RWPE1 (cell line): ENCODE results near the gene KRTAP10-9.

Experiments
- CTCF ChIA-PET: fragments of 350-600 bp; sonication (Branson Sonifier 250); formaldehyde crosslinking; extraction: SDS; loops from one replicate; lab custom pipeline; 2021; lab: Yijun Ruan, JAX
- POLR2A ChIA-PET: fragments of 400-600 bp; formaldehyde crosslinking; extraction: SDS; loops from one replicate; lab custom pipeline; 2020; ENCODE audit warnings: antibody characterized with exemption; ENCODE audit not compliant: low non-redundant PET; lab: Yijun Ruan, JAX
- DNase-seq: peaks from one replicate; pipeline ENCODE4 v3.0.0; 2012; ENCODE audit warnings: low spot score
- H3K27ac ChIP-seq: fragments of 450-650 bp; 2 replicates; pipeline ENCODE4 v1.5.1; 2017
- CTCF ChIP-seq: fragments of 450-650 bp; conservative IDR thresholded peaks from 2 replicates; pipeline ENCODE4 v1.5.1; 2017; ENCODE audit warnings: low read depth, mild to moderate bottlenecking

KRTAP10-9 gene

GRCh38 chr21:44649521-44650100 lies 22.7 kb downstream of the KRTAP10-9 start:
- no peak for DNase-seq
- TF ChIP-seq CTCF, result no peak
- CTCF ChIA-PET, result no interaction called here
- no peak overlapping the region for H3K27ac ChIP-seq
- POLR2A ChIA-PET, result no interaction called here

GRCh38 chr21:44650265-44650972 lies 23.5 kb downstream of the KRTAP10-9 start:
- no peak for TF ChIP-seq CTCF
- DNase-seq, result no peak
- ChIA-PET CTCF (no interaction called here), POLR2A (no interaction called here)
- no peak overlapping the region for H3K27ac ChIP-seq

- no peak for DNase-seq
- no peak for TF ChIP-seq CTCF
- POLR2A ChIA-PET, result no interaction called here
Measured at GRCh38 chr21:44650973-44651675, 24.2 kb downstream of the KRTAP10-9 start.

GRCh38 chr21:44653123-44653522 lies 26.2 kb downstream of the KRTAP10-9 start:
- ChIA-PET CTCF (no interaction called here), POLR2A (no interaction called here)
- no peak for DNase-seq
- no peak overlapping the region for H3K27ac ChIP-seq
- no peak for TF ChIP-seq CTCF

More at GRCh38 chr21:44650973-44651675, 24.2 kb downstream of the KRTAP10-9 start:
- CTCF ChIA-PET, result no interaction called here
- no peak overlapping the region for H3K27ac ChIP-seq

DNA sequence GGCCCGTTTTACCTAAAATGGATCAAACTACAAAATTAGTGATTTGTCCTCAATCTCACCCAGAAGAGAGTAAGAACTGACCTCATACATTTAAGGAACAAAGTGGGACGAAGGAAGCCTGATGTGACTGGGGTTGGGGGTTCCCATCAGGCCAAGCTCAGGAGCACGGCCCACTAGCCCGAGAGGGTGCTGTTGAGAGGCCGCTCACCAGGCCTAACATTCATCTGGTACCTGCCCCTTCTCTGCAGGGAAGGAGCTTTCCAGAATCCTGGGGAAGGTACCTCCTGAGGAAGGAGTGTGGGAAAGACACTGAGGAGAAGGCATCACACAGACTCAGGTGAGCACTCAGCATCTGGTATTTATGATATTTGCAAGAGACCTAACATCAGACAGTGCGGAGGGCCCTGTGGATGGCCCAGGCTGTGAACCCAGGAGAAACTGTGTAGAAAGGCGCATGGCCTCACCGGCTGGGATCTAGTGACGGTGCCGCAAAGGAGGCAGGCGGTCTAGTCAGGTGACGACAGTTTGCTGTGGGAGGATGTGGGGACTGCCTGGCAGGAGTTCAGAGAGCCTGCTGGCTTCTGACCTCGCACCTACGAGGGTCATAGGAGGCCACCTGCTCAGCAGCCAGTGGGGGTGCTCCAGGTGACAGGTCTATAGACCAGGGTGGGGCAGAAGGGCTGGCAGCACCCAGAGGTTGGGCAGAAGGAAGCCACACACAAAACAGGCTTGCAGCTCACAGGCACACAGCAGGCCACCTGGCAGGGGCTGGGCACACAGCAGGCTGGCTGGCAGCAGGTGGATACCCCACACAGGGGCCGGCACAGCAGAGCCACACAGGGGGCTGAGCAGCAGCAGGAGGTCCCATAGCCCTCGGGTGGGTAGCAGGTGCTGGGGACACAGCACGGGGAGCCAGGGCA lies 27.0 kb downstream of the KRTAP10-9 start:
- DNase-seq, result no peak
- no peak overlapping the region for H3K27ac ChIP-seq
- ChIA-PET CTCF (no interaction called here), POLR2A (no interaction called here)
- TF ChIP-seq CTCF, result no peak
